DMS153 treated with DMSO at 0.1 percent for 48 hours (cell line): Measurements from ENCODE around the gene RPS27.

Experiments
- DNase-seq: peaks from one replicate; lab custom pipeline; 2025; ENCODE audit not compliant: unreplicated experiment; lab: John Stamatoyannopoulos, UW

The RPS27 gene

GRCh38 chr1:153990468-153991150, at the start of gene RPS27:
Gene RPS27, plus strand, starts transcription at chr1:153990762. Its CDS starts 35 bp downstream, at chr1:153990797.
- DNase-seq: peak; percentile 100

- no peak for DNase-seq
Measured at GRCh38 chr1:153941826-153942725, 48.5 kb upstream of the RPS27 start.

GRCh38 chr1:153942766-153943549, 47.6 kb upstream of the RPS27 start:
- DNase-seq: no peak

GRCh38 chr1:153944005-153944826, 46.3 kb upstream of the RPS27 start:
- DNase-seq: no peak

GRCh38 chr1:153944827-153945117, 45.8 kb upstream of the RPS27 start:
- no peak for DNase-seq

GRCh38 chr1:153945131-153945794, 45.3 kb upstream of the RPS27 start:
- no peak for DNase-seq

- peak; percentile 37 for DNase-seq
Measured at GRCh38 chr1:153945795-153946621, 44.6 kb upstream of the RPS27 start.

GRCh38 chr1:153946622-153947241, 43.8 kb upstream of the RPS27 start, which contains the start of gene DENND4B:
Gene DENND4B, minus strand, starts transcription at chr1:153946718. Its CDS starts 2,344 bp downstream, at chr1:153944374.
- DNase-seq: peak; percentile 85

- DNase-seq: no peak
Measured at GRCh38 chr1:153951183-153951582, 39.4 kb upstream of the RPS27 start.

GRCh38 chr1:153951801-153952200, 38.8 kb upstream of the RPS27 start:
- DNase-seq: no peak

GRCh38 chr1:153953859-153954365, 36.6 kb upstream of the RPS27 start:
- DNase-seq: no peak

- no peak for DNase-seq
Measured at GRCh38 chr1:153954826-153955225, 35.7 kb upstream of the RPS27 start.

- no peak for DNase-seq
Measured at GRCh38 chr1:153956997-153957715, 33.4 kb upstream of the RPS27 start.

GRCh38 chr1:153957744-153958110, 32.8 kb upstream of the RPS27 start:
- no peak for DNase-seq

GRCh38 chr1:153958111-153958960, 32.2 kb upstream of the RPS27 start, which contains the start of gene CRTC2:
Gene CRTC2, minus strand, starts transcription at chr1:153958612. Its CDS starts 115 bp downstream, at chr1:153958497.
- peak; percentile 99 for DNase-seq

GRCh38 chr1:153958961-153959260, 31.7 kb upstream of the RPS27 start:
- no peak for DNase-seq

GRCh38 chr1:153959454-153959853, 31.1 kb upstream of the RPS27 start:
- DNase-seq: no peak
